Stimulated activated CD8-positive, alpha-beta memory T cell treated with anti-CD3 and anti-CD28 coated beads, Interleukin-4, amount 100 ng/mL, for 4 hours (primary cell): Measurements from ENCODE around the gene SCP2D1.
"Not testable (repeated sequence)": the region's sequence is repeated elsewhere in the genome, so short reads cannot be mapped to it uniquely, and the experiment has no call there.

Source experiments
- DNase-seq, 2 donors: peaks; one replicate each; pipeline ENCODE4 v3.0.0-alpha.2; 2020; ENCODE audit warnings: low read depth in 2 of 2, low spot score in 1 of 2

SCP2D1 gene

GRCh38 chr20:18813483-18813882 lies at the start of gene SCP2D1:
Gene SCP2D1 (plus strand): TSS chr20:18813783. CDS start chr20:18813816, 33 bp downstream.
- DNase-seq: no peak

- DNase-seq: no peak
These were observed 45.9 kb upstream of the SCP2D1 start for GRCh38 chr20:18767676-18768075.

DNA sequence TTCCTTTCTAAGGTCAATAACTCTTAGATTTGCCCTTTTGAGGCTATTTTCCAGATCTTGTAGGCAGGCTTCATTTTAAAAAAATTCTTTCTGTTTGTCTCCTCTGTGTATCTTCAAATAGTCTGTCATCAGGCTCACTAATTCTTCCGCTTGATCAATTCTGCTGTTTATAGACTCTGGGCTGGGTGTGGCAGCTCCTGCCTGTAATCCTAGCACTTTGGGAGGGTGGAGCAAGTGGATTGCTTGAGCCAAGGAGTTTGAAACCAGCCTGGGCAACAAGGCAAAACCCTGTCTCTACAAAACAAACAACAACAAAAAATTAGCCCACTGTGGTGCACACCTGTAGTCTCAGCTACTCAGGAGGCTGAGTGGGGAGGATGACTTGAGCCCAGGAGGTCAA lies 40.0 kb upstream of the SCP2D1 start:
- DNase-seq: no peak

DNA sequence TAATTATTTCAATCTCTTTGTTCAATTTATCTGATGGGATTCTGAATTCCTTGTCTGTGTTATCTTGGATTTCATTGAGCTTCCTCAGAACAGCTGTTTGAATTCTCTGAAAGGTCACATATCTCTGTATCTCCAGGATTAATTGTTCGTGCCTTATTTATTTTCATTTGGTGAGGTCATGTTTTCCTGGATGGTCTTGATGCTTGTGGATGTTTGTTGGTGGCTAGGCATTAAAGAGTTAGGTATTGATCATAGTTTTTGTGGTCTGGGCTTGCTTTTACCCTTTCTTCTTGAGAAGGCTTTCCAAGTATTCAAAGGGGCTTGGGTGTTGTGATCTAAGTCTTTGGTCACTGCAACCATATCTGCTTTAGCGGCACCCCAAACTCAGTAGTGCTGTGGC lies 39.4 kb upstream of the SCP2D1 start:
- no peak for DNase-seq

DNA sequence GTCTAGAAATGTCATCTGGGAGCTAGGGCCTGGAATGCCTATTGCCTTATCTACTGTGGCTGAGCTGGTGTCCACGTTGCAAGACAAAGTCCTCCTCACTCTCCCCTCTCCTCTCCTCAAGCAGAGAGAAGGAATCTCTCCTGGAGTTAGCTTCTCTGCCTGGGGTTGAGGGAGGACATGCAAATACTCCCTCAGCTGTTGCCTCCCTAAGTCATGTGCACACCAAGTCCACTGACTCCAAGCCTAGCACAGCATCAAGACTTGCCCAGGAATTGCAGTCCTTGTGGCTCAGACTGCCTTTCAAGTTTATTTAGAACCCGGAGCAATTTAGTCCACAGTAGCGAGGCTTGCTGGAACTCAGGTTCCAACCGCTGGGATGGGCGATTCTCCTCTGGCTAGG lies 38.0 kb upstream of the SCP2D1 start:
- no peak for DNase-seq

- no peak for DNase-seq
These were observed 34.7 kb upstream of the SCP2D1 start for GRCh38 chr20:18778690-18779392.

DNA sequence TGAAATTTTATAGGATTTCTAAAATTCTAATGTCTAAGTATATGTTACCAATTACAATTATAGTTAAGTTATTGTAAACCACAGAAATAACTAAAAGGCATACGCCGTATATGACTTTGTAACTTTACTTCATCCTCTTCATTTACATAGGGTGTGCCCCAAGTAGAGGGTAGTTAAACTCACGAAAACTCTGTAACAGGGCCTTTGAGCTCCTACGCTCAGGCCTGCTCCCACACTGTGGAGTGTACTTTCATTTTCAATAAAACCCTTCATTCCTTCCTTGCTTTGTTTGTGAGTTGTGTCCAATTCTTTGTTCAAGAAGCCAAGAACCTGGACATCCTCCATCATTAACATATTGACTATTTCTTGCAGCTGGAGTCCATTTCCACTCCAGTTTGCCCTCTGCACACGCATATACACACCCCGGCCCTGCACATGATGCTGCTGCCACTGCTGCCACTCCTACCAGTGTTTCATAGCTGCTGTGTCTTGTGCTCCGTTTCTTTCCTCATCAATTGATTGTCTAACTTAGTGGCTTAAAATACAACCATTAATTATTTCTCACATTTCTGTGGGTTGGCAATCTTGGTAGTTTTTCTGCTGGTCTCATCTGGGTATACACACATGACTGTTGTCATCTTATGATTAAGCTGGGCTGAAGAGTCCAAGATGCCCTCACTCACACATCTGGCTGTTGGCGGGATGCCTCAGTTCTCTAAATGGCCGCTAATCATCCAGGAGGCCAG lies 33.0 kb upstream of the SCP2D1 start:
- no peak for DNase-seq

DNA sequence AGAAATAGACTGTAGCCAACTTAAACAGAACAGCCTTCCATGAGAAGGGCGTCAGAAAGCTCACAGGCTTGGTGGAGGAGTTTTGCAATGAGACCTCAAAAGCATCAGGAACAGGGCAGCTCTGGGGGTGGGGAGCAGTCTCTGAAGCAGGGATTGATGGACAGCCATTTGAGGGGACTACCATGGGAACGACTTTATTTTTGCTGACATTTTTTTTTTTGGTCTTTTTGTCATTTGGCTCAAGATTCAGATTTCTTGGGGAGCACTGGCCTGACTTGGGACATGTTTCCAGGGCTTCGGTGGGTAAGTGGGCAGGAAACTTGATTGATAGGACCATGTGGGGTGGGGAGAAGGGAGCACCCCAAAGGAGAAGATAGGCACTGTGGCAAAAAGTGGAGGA lies 32.1 kb upstream of the SCP2D1 start:
- no peak for DNase-seq

GRCh38 chr20:18783385-18783959 lies 30.1 kb upstream of the SCP2D1 start:
- no peak for DNase-seq

DNA sequence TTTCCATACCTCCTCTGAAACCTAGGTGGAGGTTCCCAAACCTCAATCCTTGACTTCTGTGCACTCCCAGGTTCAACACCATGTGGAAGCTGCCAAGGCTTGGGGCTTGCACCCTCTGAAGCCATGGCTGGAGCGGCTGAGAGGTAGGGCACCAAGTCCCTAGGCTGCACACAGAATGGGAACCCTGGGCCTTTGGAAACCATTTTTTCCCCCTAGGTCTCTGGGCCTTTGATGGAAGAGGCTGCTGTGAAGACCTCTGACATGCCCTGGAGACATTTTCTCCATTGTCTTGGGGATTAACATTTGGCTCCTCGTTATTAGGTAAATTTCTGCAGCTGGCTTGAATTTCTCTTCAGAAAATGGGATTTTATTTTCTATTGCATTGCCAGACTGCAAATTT lies 26.5 kb upstream of the SCP2D1 start:
- DNase-seq: not testable (repeated sequence)

DNA sequence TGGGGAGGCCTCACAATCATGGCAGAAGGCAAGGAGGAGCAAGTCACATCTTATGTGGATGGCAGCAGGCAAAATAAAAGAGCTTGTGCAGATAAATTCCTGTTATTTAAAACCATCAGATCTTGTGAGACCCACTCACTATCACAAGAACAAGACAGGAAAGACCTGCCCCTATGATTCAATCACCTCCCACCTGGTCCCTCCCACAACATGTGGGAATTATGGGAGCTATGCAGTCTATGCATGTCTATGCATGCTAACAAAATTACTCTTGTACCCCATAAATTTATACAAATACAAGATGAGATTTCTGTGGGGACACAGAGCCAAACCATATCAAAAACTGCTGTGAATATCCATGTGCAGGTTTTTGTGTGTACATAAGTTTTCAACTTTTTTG lies 25.6 kb upstream of the SCP2D1 start:
- DNase-seq: no peak

- DNase-seq: no peak
These were observed 22.8 kb upstream of the SCP2D1 start for GRCh38 chr20:18790787-18791186.

DNA sequence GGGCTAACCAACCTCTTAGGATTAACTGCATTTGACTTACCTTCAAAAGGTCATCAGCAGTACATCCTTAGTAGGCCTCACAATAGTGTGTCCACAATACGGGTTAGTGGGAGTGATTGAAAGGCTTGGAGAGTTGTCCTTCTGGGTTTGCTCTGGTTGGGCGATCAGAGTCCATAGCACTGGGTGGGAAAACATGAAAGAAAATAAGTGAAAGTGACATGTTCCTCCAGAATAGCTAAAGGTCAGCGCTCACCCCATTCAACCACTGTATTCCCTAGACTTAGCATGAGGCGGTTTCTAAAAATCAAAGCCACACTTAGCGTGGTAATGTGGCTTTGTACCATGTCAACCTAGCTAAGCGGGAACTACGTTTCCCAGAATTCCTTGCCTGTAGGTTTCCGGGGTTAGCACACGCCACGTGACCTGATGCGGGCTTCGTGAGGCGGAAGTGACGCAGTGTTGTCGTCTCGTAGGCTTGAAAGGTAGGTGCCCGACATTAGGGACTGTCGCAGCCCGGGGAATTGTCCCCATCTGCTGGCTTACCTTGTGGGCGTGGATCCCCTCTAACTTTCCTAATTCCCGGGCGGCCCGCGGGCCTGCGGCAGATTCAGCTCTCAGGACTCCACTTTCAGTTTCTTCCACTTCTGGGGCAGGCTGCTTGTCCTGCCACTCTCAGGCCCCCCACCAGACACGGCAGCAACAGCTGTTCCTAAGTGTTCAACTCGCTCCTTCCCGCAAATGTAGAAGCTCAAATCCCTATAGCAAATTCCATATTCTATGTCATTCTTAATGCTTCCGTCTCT lies 19.8 kb upstream of the SCP2D1 start:
- peak; percentile 65 to 76 for DNase-seq

DNA sequence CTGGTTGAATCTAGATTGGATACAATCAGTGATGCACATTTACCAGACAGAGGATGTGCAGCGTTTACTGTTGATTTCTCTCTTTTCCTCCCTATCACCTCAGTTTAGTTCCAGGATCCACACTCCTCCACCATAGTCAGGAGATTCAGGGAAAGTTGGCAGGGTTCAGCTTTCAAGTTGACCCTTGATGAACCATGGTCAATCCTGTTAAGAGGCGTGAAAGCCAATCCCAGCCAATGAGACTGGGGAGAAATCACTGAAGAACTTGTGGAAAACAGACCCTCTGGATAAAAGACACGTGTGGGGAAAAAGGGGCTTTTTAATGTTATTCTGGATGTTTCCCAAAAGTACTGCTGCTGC lies 19.2 kb upstream of the SCP2D1 start:
- DNase-seq: no peak

- no peak for DNase-seq
These were observed 18.2 kb upstream of the SCP2D1 start for GRCh38 chr20:18795366-18795765.

GRCh38 chr20:18796282-18796833 lies 17.2 kb upstream of the SCP2D1 start:
- DNase-seq: no peak

DNA sequence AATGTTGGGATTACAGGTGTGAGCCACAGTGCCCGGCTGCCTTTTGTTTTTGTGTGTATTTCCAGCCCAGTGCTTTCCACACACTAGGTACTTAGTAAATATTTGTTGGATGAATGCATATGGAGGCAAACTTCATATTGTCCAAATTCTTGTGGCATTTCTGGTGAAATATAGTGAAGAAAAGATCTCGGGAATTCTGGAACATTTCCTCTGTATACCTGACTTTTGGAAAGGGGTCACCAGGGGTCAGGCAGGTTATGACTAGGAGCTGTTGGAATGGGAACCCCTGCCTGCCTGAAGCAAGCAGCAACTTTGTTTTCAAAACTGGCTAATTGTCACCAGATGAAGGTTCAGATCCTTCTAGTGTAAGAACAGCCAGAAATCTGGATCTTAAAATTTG lies 12.1 kb upstream of the SCP2D1 start:
- DNase-seq: no peak

- DNase-seq: no peak
These were observed 11.5 kb upstream of the SCP2D1 start for GRCh38 chr20:18802012-18802634.

- DNase-seq: no peak
These were observed 7.7 kb upstream of the SCP2D1 start for GRCh38 chr20:18805881-18806280.

- DNase-seq: no peak
These were observed 4.9 kb upstream of the SCP2D1 start for GRCh38 chr20:18808712-18809111.

DNA sequence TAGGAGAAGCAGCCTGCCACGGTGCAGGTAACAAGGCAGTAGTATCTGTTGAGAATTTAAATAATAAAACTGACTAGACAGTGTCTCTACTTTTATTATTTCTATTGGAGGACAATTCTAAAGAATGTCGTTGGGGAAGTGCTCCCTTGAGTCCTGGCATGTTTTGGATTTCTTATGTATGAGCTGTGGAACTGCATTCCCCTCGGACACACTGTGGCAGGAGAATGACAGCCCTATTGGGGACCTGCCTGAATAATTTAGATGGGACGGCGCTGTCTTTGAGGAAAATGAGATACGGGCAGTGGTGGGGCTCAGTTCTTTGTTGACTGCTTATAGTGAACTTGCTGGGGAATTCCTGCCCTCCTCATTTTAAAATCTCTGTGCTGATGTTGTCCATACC lies 2.4 kb upstream of the SCP2D1 start:
- DNase-seq: no peak
